ENCODE results near the gene FAM219B. TPM values are rescaled to one million over a fixed set of nuclear protein-coding genes. Genes with fewer than 3 reads are reported as not detected.

Gene FAM219B
- total and polyA plus RNA-seq, 2 donors (not counting 1 experiment from before 2014, with no cell fraction given) = 80.2 to 109 TPM

GRCh38 chr15:74855857-74856256 is 50.8 kb downstream of the FAM219B start:
- TF ChIP-seq CTCF (IDR thresholded peaks at IDR 0.05) (no peak), EZH2 (IDR thresholded peaks at IDR 0.05; ENCODE audit: borderline replicate concordance, insufficient read depth, low read depth, low read length, poor library complexity, severe bottlenecking) (no peak)
- Histone ChIP-seq H3K4me1 (ENCODE audit: control insufficient read depth in 2 of 2, insufficient read depth in 2 of 2, low read length in 2 of 2) (peaks cover 34 to 46% of the 10 kb centered on the region in 2 donors), H3K27me3 (replicated peaks in 1 of 4; ENCODE audit: control extremely low read depth in 1 of 4, control insufficient read depth in 3 of 4, insufficient read depth in 4 of 4, low read length in 3 of 4) (no peaks in the 10 kb centered on the region), H4K20me1 (ENCODE audit: control insufficient read depth, insufficient read depth, low read length, poor library complexity, severe bottlenecking) (peaks cover 87% of the 10 kb centered on the region), H3K4me3 (ENCODE audit: control extremely low read depth in 1 of 5, extremely low read depth in 1 of 5, insufficient read depth in 1 of 5, low read depth in 2 of 5, low read length in 4 of 5) (no peak overlapping the region), H3K36me3 (replicated peaks in 1 of 2; ENCODE audit: control extremely low read depth in 1 of 2, control insufficient read depth in 1 of 2, extremely low read depth in 1 of 2, insufficient read depth in 2 of 2, low read length in 1 of 2) (peaks cover 0 to 41% of the 10 kb centered on the region in 2 experiments), H3K79me2 (ENCODE audit: control insufficient read depth, insufficient read depth, low read length) (peaks cover 62% of the 10 kb centered on the region), H3K9me3 (ENCODE audit: control extremely low read depth in 1 of 3, control insufficient read depth in 2 of 3, insufficient read depth in 1 of 3, low read length in 2 of 3) (no peaks in the 10 kb centered on the region), H3K9ac (ENCODE audit: low read length) (no peak overlapping the region), H3K27ac (ENCODE audit: low read length in 2 of 2) (no peak overlapping the region), H2AFZ (ENCODE audit: insufficient read depth, low read depth, low read length, poor library complexity, severe bottlenecking) (no peak overlapping the region), H3K4me2 (replicated peaks; ENCODE audit: low read depth, low read length, poor library complexity, severe bottlenecking) (no peak overlapping the region)
- intact Hi-C loops (cut with micrococcal nuclease) = no loop called here
- 100% methylated on average over 1 of the region's 2 CpGs for WGBS (ENCODE audit: insufficient coverage)
- Mint-ChIP-seq H3K4me3 (peak overlapping the region; percentile 57), H3K4me1 (peaks cover 36% of the 10 kb centered on the region), H3K27ac (peak overlapping the region; percentile 65), H3K9me3 (ENCODE audit: insufficient read depth) (no peaks in the 10 kb centered on the region), H3K27me3 (no peaks in the 10 kb centered on the region)
- ATAC-seq (ENCODE audit: low read depth) = no peak
- CTCF ChIA-PET = interaction anchor here (0.6 to 4.8 kb wide), 5 partner anchors 20 to 512 kb away, joined by 3 to 23 read pairs (median 4); no protein-coding TSS in a partner anchor
- DNase-seq = no peak
- POLR2A ChIA-PET = interaction anchor here (0.7 kb wide), 1 partner anchor 17 kb away, joined by 4 read pairs; the partner anchor contains the start of gene SCAMP2

- H3K27me3 Mint-ChIP-seq = no peaks in the 10 kb centered on the region
These were observed 52.1 kb downstream of the FAM219B start for GRCh38 chr15:74854453-74855022.

More at GRCh38 chr15:74854453-74855022, 52.1 kb downstream of the FAM219B start:
- Histone ChIP-seq H3K4me2 (replicated peaks; ENCODE audit: low read depth, low read length, poor library complexity, severe bottlenecking) (no peak overlapping the region), H3K4me3 (ENCODE audit: control extremely low read depth in 1 of 5, extremely low read depth in 1 of 5, insufficient read depth in 1 of 5, low read depth in 2 of 5, low read length in 4 of 5) (no peak overlapping the region), H3K36me3 (replicated peaks in 1 of 2; ENCODE audit: control extremely low read depth in 1 of 2, control insufficient read depth in 1 of 2, extremely low read depth in 1 of 2, insufficient read depth in 2 of 2, low read length in 1 of 2) (peaks cover 1 to 55% of the 10 kb centered on the region in 2 experiments), H3K9ac (ENCODE audit: low read length) (no peak overlapping the region), H3K27me3 (replicated peaks in 1 of 4; ENCODE audit: control extremely low read depth in 1 of 4, control insufficient read depth in 3 of 4, insufficient read depth in 4 of 4, low read length in 3 of 4) (no peaks in the 10 kb centered on the region), H3K27ac (ENCODE audit: low read length in 2 of 2) (no peak overlapping the region), H3K4me1 (ENCODE audit: control insufficient read depth in 2 of 2, insufficient read depth in 2 of 2, low read length in 2 of 2) (peaks cover 30 to 38% of the 10 kb centered on the region in 2 donors), H4K20me1 (ENCODE audit: control insufficient read depth, insufficient read depth, low read length, poor library complexity, severe bottlenecking) (peaks cover 73% of the 10 kb centered on the region), H3K79me2 (ENCODE audit: control insufficient read depth, insufficient read depth, low read length) (peaks cover 49% of the 10 kb centered on the region), H3K9me3 (ENCODE audit: control extremely low read depth in 1 of 3, control insufficient read depth in 2 of 3, insufficient read depth in 1 of 3, low read length in 2 of 3) (no peaks in the 10 kb centered on the region), H2AFZ (ENCODE audit: insufficient read depth, low read depth, low read length, poor library complexity, severe bottlenecking) (no peak overlapping the region)
- intact Hi-C loops (cut with micrococcal nuclease) = no loop called here
- ChIA-PET POLR2A (no interaction called here), CTCF (interaction anchor here (1.7 kb wide), 1 partner anchor 11 kb away, joined by 8 read pairs; no protein-coding TSS in a partner anchor)
- DNase-seq (no peak), ATAC-seq (ENCODE audit: low read depth) (no peak)
- WGBS (ENCODE audit: insufficient coverage) = 85% methylated on average over 10 of the region's 13 CpGs
- Mint-ChIP-seq H3K9me3 (ENCODE audit: insufficient read depth) (no peaks in the 10 kb centered on the region), H3K4me1 (peaks cover 35% of the 10 kb centered on the region), H3K4me3 (no peak overlapping the region), H3K27ac (no peak overlapping the region)
- no peak for TF ChIP-seq CTCF (IDR thresholded peaks at IDR 0.05)
- no peak for TF ChIP-seq EZH2 (IDR thresholded peaks at IDR 0.05; ENCODE audit: borderline replicate concordance, insufficient read depth, low read depth, low read length, poor library complexity, severe bottlenecking)

Measured in B cell (primary cell).